PFSK-1 (cell line): ENCODE measurements around the gene VSIG10L2.

ENCODE experiments used
- FOXP2 ChIP-seq: optimal IDR thresholded peaks from 2 replicates; pipeline ENCODE3; 2011; ENCODE audit warnings: borderline replicate concordance, control low read depth, inconsistent platforms; ENCODE audit not compliant: insufficient read depth; ENCODE audit errors: extremely low read length, extremely low read depth
- POLR2AphosphoS5 ChIP-seq: IDR thresholded peaks from 2 replicates; pipeline ENCODE4 v1.6.1; 2012; ENCODE audit warnings: low read depth, mild to moderate bottlenecking, control low read depth, low read length, moderate library complexity
- REST ChIP-seq, 2 experiments: IDR thresholded peaks; 2 replicates each; pipeline versions ENCODE4 v1.6.1 to v1.8.0; 2011 to 2012; ENCODE audit warnings: low read depth in 2 of 2, low read length in 2 of 2, control low read depth in 1 of 2, inconsistent platforms in 1 of 2, mild to moderate bottlenecking in 1 of 2, moderate library complexity in 1 of 2; ENCODE audit not compliant: insufficient read depth in 1 of 2
- SIN3A ChIP-seq: IDR thresholded peaks from 2 replicates; pipeline ENCODE4 v1.6.1; 2012; ENCODE audit warnings: mild to moderate bottlenecking, low read length, moderate library complexity, borderline replicate concordance; ENCODE audit not compliant: insufficient read depth
- TAF1 ChIP-seq: IDR thresholded peaks from 2 replicates; pipeline ENCODE4 v1.6.1; 2012; ENCODE audit warnings: low read length, control low read depth, borderline replicate concordance; ENCODE audit not compliant: insufficient read depth

VSIG10L2 gene

DNA sequence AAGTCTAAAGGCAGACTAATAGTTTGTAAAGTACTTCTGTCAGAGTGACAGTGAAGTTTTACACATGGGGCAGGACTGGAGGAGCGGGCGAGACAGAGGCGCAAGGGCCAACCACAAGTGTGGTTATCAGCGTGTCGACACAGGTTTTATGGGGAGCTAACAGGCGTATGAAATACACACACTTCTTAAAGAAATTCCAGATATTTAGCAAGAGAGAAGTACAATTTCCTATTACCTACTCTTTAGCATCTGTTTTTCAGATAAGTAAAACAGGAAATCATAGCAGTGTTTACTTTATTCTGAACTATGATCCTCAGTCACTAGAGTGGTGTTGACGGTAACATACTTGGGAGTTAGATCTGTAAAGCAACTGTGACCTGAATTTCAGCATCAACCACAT, 22.5 kb downstream of the VSIG10L2 start:
- TF ChIP-seq FOXP2 (no peak), TAF1 (no peak), REST (IDR thresholded peaks at IDR 0.05; ENCODE audit: insufficient read depth in 1 of 2, low read depth in 2 of 2, low read length in 2 of 2) (no peak), POLR2AphosphoS5 (no peak), SIN3A (no peak)

- TF ChIP-seq TAF1 (no peak), POLR2AphosphoS5 (no peak), REST (IDR thresholded peaks at IDR 0.05; ENCODE audit: insufficient read depth in 1 of 2, low read depth in 2 of 2, low read length in 2 of 2) (no peak), FOXP2 (no peak)
Observed at GRCh38 chr11:125971618-125972017, 25.8 kb downstream of the VSIG10L2 start.

DNA sequence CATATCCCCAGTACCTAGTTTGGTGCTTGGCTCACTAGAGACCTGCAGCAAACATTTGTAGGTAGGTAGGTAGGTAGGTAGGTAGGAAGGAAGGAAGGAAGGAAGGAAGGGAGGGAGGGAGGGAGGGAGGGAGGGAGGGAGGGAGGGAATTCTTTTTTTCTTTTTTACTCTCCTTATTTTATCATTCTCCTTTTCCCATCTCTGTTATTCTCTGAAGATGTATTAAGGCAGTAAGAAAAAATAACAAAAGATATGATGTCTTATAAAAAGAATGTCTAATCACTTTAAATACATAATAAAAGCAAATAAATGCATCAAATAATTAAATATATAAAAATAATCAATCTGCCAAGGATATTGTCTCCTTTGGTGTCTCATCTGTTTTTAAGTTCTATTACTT, 28.4 kb downstream of the VSIG10L2 start:
- no peak for TF ChIP-seq REST (IDR thresholded peaks at IDR 0.05; ENCODE audit: insufficient read depth in 1 of 2, low read depth in 2 of 2, low read length in 2 of 2)
- TF ChIP-seq POLR2AphosphoS5, result no peak
- no peak for TF ChIP-seq TAF1
- TF ChIP-seq FOXP2, result no peak
- TF ChIP-seq SIN3A, result no peak

GRCh38 chr11:125975634-125976033, 29.8 kb downstream of the VSIG10L2 start:
- TF ChIP-seq POLR2AphosphoS5 (no peak), TAF1 (no peak), FOXP2 (no peak), SIN3A (no peak), REST (IDR thresholded peaks at IDR 0.05; ENCODE audit: insufficient read depth in 1 of 2, low read depth in 2 of 2, low read length in 2 of 2) (no peak)

DNA sequence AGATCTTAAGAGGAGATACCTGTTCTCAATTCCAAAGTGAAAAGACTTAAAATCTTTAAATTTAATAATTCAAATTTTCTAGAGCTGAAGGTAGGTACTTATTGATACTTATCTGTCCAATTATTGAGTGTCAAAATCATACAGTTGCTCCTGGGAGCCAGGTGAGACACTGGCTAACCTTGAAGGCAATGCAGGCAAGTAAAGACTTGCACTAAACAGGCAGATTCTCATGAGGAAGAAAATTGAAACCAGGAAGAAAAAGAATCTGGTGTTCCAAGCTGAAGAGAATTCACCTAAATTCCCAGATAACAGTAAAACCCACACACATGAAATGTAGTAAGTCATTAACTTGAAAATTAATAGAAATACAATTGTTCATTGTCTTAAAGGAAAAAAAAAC, 30.3 kb downstream of the VSIG10L2 start:
- TF ChIP-seq POLR2AphosphoS5 (no peak), TAF1 (no peak), SIN3A (no peak)
